ENCODE results near the gene RRAGD.

Gene RRAGD

DNA sequence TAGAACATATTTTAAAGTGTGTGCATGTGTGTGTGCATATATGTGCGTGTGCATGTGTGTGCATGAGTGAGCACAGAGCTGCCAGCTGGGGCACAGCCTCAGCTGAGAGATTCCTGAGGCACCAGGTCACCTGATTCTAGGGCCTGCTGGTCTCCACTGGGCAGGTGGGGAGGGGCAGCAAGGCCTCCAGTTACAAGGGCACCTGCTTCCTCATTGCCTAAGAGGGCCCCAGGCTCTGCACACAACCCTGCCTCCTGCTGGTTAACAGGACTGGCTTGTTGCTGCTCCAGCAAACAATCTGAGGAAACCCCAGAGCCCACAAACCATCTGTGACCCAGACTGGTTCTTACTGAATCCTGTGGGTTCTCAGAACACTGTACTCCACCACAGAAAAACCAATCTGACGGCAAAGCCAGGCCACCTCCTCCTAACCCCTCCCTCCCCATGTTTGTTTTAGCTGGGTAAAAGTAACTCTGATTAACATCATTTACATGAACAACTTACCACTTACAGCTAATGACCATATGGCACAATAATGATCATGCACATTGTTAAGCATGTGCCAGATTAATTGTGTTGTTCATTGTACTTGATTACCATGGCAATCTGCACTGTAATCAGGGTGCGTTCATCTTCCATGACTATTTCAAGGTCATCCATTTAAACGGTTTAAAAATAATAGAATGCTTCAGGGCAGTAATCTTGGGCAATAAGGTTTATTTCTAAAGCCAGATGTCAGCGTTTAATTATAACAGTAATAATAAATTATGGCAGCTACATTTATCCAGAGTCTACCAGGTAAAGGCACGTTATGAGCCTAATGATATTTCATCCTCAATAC lies 36.4 kb downstream of the RRAGD start:
- TF ChIP-seq, protein P1, sequence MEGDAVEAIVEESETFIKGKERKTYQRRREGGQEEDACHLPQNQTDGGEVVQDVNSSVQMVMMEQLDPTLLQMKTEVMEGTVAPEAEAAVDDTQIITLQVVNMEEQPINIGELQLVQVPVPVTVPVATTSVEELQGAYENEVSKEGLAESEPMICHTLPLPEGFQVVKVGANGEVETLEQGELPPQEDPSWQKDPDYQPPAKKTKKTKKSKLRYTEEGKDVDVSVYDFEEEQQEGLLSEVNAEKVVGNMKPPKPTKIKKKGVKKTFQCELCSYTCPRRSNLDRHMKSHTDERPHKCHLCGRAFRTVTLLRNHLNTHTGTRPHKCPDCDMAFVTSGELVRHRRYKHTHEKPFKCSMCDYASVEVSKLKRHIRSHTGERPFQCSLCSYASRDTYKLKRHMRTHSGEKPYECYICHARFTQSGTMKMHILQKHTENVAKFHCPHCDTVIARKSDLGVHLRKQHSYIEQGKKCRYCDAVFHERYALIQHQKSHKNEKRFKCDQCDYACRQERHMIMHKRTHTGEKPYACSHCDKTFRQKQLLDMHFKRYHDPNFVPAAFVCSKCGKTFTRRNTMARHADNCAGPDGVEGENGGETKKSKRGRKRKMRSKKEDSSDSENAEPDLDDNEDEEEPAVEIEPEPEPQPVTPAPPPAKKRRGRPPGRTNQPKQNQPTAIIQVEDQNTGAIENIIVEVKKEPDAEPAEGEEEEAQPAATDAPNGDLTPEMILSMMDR (IDR thresholded peaks at IDR 0.05), result peak; percentile 35
- TF ChIP-seq ZFX (IDR thresholded peaks at IDR 0.05; ENCODE audit: borderline replicate concordance), result no peak
- no peak overlapping the region for H3K27ac ChIP-seq

DNA sequence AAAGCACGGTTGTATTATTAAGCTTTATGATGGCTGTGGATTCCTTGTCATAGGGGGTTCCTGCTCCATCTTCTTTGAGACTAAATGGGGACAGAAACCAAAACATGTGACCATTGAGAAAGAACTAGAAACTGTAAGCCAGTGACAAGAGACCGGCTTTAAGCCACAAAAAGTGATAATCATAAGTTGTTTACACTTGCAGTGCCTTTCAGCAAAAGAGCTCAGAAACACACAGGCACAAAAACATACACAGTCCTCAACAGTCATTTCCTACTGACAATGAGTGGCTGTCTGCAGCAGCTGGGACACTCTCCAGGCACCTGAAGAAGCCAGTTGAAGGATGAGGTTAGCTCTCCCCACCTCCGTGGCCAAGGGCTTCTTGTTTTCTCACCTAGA lies 39.6 kb downstream of the RRAGD start:
- H3K27ac ChIP-seq, result no peak overlapping the region
- no peak for TF ChIP-seq ZFX (IDR thresholded peaks at IDR 0.05; ENCODE audit: borderline replicate concordance)
- TF ChIP-seq, protein P1 (IDR thresholded peaks at IDR 0.05), result no peak

DNA sequence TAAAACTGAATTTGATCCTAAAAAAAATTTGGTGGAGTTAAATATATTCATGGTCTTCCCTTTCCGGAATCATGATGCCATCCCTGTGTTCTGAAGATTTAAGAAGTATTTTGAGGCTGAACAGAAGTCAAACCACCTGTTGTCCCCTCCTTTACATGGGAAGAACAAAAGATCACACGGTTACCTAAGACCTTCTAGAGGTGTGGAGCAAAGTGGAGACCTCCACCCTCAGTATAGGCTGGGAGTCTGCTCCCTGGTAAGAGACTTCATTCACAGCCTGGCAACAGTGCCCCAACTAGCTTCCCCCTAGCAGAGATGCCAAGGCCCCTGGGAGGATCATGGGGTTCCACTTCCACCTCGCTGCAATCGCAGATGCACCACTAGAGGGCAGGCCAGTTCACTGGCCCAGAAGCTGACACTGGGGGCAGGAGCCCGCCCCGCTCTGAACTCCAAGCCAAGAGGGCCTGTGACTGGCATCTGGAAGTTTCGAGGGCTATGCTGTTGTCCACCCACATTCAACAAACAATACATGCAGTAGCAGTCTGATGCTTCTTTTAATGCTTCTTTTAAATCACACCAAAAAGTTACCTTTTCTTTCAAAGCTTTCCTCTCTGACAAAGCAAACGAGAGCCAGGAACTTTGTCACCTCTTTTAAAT lies 40.1 kb downstream of the RRAGD start:
- H3K27ac ChIP-seq, result no peak overlapping the region
- TF ChIP-seq ZFX (IDR thresholded peaks at IDR 0.05; ENCODE audit: borderline replicate concordance), result no peak
- TF ChIP-seq, protein P1 (IDR thresholded peaks at IDR 0.05), result peak; percentile 98

DNA sequence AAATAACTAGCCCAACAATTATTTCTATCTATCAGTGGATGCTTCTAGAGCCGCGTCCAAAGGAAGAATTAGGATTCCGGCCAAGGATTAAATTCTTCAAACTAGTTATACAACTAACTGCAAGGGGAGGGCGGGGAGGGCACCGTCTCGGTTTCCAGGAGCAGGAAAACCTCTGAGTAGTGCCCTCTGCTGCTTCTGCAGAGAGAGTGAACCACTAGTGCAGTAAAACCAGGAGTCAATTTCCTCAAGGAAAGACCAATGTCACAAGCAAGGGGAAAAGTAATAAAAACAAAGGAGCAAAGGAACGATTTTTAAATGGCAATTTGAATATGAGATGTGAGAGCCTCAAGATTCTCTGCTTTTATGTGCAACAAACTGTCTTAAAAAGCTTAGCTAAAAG lies 43.1 kb downstream of the RRAGD start:
- TF ChIP-seq ZFX (IDR thresholded peaks at IDR 0.05; ENCODE audit: borderline replicate concordance), result no peak
- TF ChIP-seq, protein P1 (IDR thresholded peaks at IDR 0.05), result peak; percentile 54
- no peak overlapping the region for H3K27ac ChIP-seq

DNA sequence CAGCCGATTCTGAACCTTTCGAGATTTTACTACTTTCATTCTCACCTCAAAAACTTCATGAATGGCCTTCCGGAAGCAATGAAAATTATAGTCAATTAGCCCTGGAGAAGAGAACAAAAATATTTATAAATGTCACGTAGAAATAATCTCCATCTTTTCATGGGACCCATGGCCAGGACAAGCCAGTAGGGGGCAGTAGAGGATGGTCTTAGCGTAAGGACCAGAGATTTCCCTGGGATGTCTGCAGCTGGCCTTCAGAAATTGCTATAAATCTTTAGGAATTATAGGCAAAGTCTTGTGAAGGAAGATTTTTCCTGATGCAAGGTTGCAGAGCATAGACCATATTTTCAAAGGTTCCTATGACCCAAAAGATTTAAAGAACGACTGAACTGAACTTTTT lies 44.0 kb downstream of the RRAGD start:
- no peak overlapping the region for H3K27ac ChIP-seq
- TF ChIP-seq ZFX (IDR thresholded peaks at IDR 0.05; ENCODE audit: borderline replicate concordance), result no peak
- TF ChIP-seq, protein P1 (IDR thresholded peaks at IDR 0.05), result peak; percentile 89

DNA sequence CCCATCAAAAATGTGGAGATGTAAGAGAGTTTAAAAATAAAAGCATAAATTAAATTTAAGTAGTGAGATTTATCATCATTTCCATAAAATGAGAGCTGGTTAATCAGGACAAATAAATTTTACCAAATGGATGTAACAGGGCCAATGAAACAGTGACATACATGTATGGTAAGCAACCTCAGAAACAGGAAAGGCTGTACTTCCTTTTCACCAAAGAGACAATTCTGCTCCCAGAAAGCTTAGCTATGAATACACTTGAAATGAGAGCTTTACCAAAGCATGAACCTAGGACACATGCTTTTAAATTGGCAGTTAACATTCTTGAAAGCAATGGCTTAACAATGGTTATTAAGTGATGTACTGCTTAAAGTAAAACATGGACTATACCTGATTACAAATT lies 47.5 kb downstream of the RRAGD start:
- H3K27ac ChIP-seq, result no peak overlapping the region
- TF ChIP-seq, protein P1 (IDR thresholded peaks at IDR 0.05), result no peak
- TF ChIP-seq ZFX (IDR thresholded peaks at IDR 0.05; ENCODE audit: borderline replicate concordance), result no peak

DNA sequence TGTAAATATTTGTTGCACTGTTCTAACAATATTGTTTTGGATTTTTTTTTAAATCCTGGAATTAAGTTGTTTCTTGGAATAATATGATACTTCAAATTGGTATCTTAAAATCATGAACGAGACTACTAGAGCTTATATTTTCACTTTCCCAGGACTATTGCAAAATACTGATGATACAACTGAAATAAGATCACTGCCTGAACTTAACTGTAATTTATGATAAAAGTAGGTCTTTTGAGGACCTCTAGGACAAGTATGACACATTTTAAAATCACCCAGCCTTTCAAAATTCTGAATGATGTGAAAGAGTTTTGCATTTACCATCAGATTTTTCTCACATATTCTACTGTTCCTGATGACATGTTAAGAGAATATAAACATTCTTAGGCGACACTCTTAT lies 50.9 kb downstream of the RRAGD start:
- no peak for TF ChIP-seq ZFX (IDR thresholded peaks at IDR 0.05; ENCODE audit: borderline replicate concordance)
- TF ChIP-seq, protein P1 (IDR thresholded peaks at IDR 0.05), result no peak
- no peak overlapping the region for H3K27ac ChIP-seq
